HepG2 (cell line): ENCODE measurements around the gene TRPC4. TPM values are rescaled to one million over a fixed set of nuclear protein-coding genes. Genes with fewer than 3 reads are reported as not detected.

Experiments used
- ATAC-seq: fragments of 200-7000 bp; cut with Tn5 transposase; 3 replicates; pipeline ENCODE4 v1.9.1; 2020; ENCODE audit warnings: mild to moderate bottlenecking, moderate library complexity
- BruUV-seq: library from RNA; stranded (reverse); fragments of 400-500 nt; replicated peaks from 2 replicates; lab custom pipeline; 2021; lab: Mats Ljungman, UMichigan
- CTCF ChIA-PET: fragments of 300-600 bp; formaldehyde crosslinking; extraction: SDS; loops from one replicate; lab custom pipeline; 2021; ENCODE audit warnings: low total read pairs, inconsistent platforms, low intra/inter-chr PET ratio; lab: Yijun Ruan, JAX
- POLR2A ChIA-PET: fragments of 350-600 bp; sonication (Branson Sonifier 250); formaldehyde crosslinking; loops from one replicate; lab custom pipeline; 2020; ENCODE audit warnings: antibody characterized with exemption, inconsistent platforms; lab: Yijun Ruan, JAX
- DNase-seq: peaks from one replicate; pipeline ENCODE4 v3.0.0-alpha.2; 2015; ENCODE audit warnings: low spot score
- FAIRE-seq: peaks from 3 replicates; lab custom pipeline; 2011; peaks lifted over from hg19 to GRCh38; lab: Jason Lieb, UNC
- H2AFZ ChIP-seq: one replicate; pipeline ENCODE4 v1.6.1; 2011; ENCODE audit warnings: low read length, inconsistent platforms
- H3K27ac ChIP-seq: fragments of 300-600 bp; 3 replicates; pipeline ENCODE4 v1.8.0; 2011; ENCODE audit warnings: mixed run types, mild to moderate bottlenecking, mixed read lengths, low read length, inconsistent platforms; ENCODE audit not compliant: insufficient read depth; ENCODE audit errors: extremely low read length
- H3K27me3 ChIP-seq, 2 experiments: fragments of 200-600 bp in 1 of 2; 2 replicates in 1 of 2; 3 replicates in 1 of 2; pipeline versions ENCODE4 v1.6.0 to v1.8.0; 2011; ENCODE audit warnings: low read length in 2 of 2, mild to moderate bottlenecking in 2 of 2, moderate library complexity in 2 of 2, inconsistent platforms in 1 of 2; ENCODE audit not compliant: insufficient read depth in 2 of 2, control insufficient read depth in 1 of 2
- H3K36me3 ChIP-seq, 2 experiments: fragments of 200-600 bp in 1 of 2; replicated peaks in 1 of 2; 2 replicates in 1 of 2; 3 replicates in 1 of 2; pipeline versions ENCODE4 v1.5.1 to v1.8.0; 2011; ENCODE audit warnings: low read length in 2 of 2, inconsistent platforms in 1 of 2; ENCODE audit not compliant: insufficient read depth in 2 of 2, control insufficient read depth in 1 of 2
- H3K4me1 ChIP-seq: 2 replicates; pipeline ENCODE4 v1.5.1; 2012; ENCODE audit warnings: low read length, inconsistent platforms; ENCODE audit not compliant: insufficient read depth
- H3K4me2 ChIP-seq: 2 replicates; pipeline ENCODE4 v1.6.0; 2011; ENCODE audit warnings: low read depth, low read length, inconsistent platforms
- H3K4me3 ChIP-seq, 3 experiments: fragments of 200-600 bp in 1 of 3; sonication (generic), shearing (Covaris generic) in 1 of 3; replicated peaks in 1 of 3; 2 replicates each; pipeline ENCODE4 v1.5.1; 2011 to 2016; ENCODE audit warnings: low read length in 3 of 3, inconsistent platforms in 2 of 3, low read depth in 2 of 3, mild to moderate bottlenecking in 2 of 3, control low read depth in 1 of 3, mixed read lengths in 1 of 3; ENCODE audit not compliant: insufficient read depth in 1 of 3
- H3K79me2 ChIP-seq: one replicate; pipeline ENCODE4 v1.6.1; 2011; ENCODE audit warnings: low read length, inconsistent platforms; ENCODE audit not compliant: insufficient read depth
- H3K9ac ChIP-seq: 2 replicates; pipeline ENCODE4 v1.6.0; 2011; ENCODE audit warnings: mild to moderate bottlenecking, low read depth, low read length, inconsistent platforms; ENCODE audit not compliant: insufficient read depth
- H3K9me3 ChIP-seq: 2 replicates; pipeline ENCODE4 v1.5.1; 2012; ENCODE audit warnings: mild to moderate bottlenecking, low read length
- H4K20me1 ChIP-seq: 2 replicates; pipeline ENCODE4 v1.6.0; 2011; ENCODE audit warnings: inconsistent platforms, mild to moderate bottlenecking, low read length, moderate library complexity; ENCODE audit not compliant: insufficient read depth
- FOSL2 ChIP-seq: sonication (generic); formaldehyde crosslinking; IDR thresholded peaks from 2 replicates; pipeline ENCODE4 v1.4.0; 2020; ENCODE audit warnings: missing genetic modification reagents
- FOXA1 ChIP-seq, 2 experiments: fragments of 450-650 bp in 1 of 2; sonication (generic) in 1 of 2; formaldehyde crosslinking in 1 of 2; IDR thresholded peaks; 2 replicates each; pipeline versions ENCODE4 v1.4.0 to v1.6.1; 2016 to 2020; ENCODE audit warnings: missing genetic modification reagents in 1 of 2
- FOXA3 ChIP-seq: IDR thresholded peaks from 2 replicates; pipeline ENCODE4 v1.6.1; 2016; ENCODE audit warnings: missing genetic modification reagents, missing compliant biosample characterization
- MXD4 ChIP-seq: IDR thresholded peaks from 2 replicates; pipeline ENCODE4 v1.6.1; 2016; ENCODE audit warnings: mild to moderate bottlenecking, missing biosample characterization, missing genetic modification reagents
- NAIF1 ChIP-seq: sonication (generic); formaldehyde crosslinking; IDR thresholded peaks from 2 replicates; pipeline ENCODE4 v1.5.0; 2020; ENCODE audit warnings: mild to moderate bottlenecking, missing genetic modification reagents, borderline replicate concordance
- ZBTB38 ChIP-seq: sonication (generic); formaldehyde crosslinking; IDR thresholded peaks from 2 replicates; pipeline ENCODE4 v1.5.1; 2020; ENCODE audit warnings: mild to moderate bottlenecking, missing genetic modification reagents
- ZNF878 ChIP-seq: sonication (generic); formaldehyde crosslinking; IDR thresholded peaks from 2 replicates; pipeline ENCODE4 v1.8.1; 2023; ENCODE audit warnings: mild to moderate bottlenecking, missing genetic modification reagents, moderate library complexity
- WGBS: methylation state at CpG from one replicate; pipeline ENCODE4 v1.1.6; 2017; ENCODE audit warnings: low lambda C conversion rate; 5-methylcytosine and 5-hydroxymethylcytosine counted together
- in situ Hi-C: cut with HindIII; loops from 2 replicates; pipeline ENCODE4 v1.10.0; 2017; ENCODE audit warnings: low pct_unique_long_range_greater_than_20kb; ENCODE audit not compliant: extremely low pct_ligation_motif_present
- intact Hi-C: fragments of 100-400 bp; cut with micrococcal nuclease; formaldehyde crosslinking; loops from one replicate; pipeline ENCODE4 v1.10.0; 2022; ENCODE audit not compliant: unreplicated experiment
- polyA plus RNA-seq, 8 experiments: library from polyadenylated mRNA; depleted of rRNA in 3 of 8; stranded (reverse) in 7 of 8; unstranded in 1 of 8; fragments of >200 nt; fragmentation: Illumina TruSeq in 4 of 8; extraction: Trizol in 4 of 8; gene quantifications; 2 replicates each; pipeline versions ENCODE4 v1.2.1 to v1.2.3, GENCODE V29; 2011 to 2016; ENCODE audit warnings: low read depth in 4 of 8, missing spikeins in 1 of 8, mixed read lengths in 1 of 8; ENCODE audit not compliant: insufficient read depth in 1 of 8
- total RNA-seq, 5 experiments: library from RNA; depleted of rRNA; stranded (reverse); fragments of >200 nt; fragmentation: Illumina TruSeq; extraction: Trizol; gene quantifications; 2 replicates each; pipeline ENCODE4 v1.2.3, GENCODE V29; 2016; ENCODE audit warnings: low read depth in 1 of 5
- TF ChIP-seq, protein P1 (sequence below): IDR thresholded peaks from 2 replicates; pipeline ENCODE4 v1.6.1; 2016; ENCODE audit warnings: mild to moderate bottlenecking, missing biosample characterization, missing genetic modification reagents
- TF ChIP-seq, protein P2 (sequence below), 2 experiments: fragments of 450-650 bp in 1 of 2; sonication (generic) in 1 of 2; formaldehyde crosslinking in 1 of 2; IDR thresholded peaks; 2 replicates each; pipeline versions ENCODE4 v1.6.1 to v1.8.0; 2016 to 2022; ENCODE audit warnings: antibody characterized with exemption in 1 of 2, mild to moderate bottlenecking in 1 of 2, missing genetic modification reagents in 1 of 2

TRPC4 gene
- total and polyA plus RNA-seq, 2 of the 13 experiments (the other 11 are each of a cell fraction or from before 2014, with no cell fraction given), result not detected

- ATAC-seq (no peak), DNase-seq (no peak), FAIRE-seq (no peak)
- TF ChIP-seq FOSL2 (CRISPR knock-in tag), result no peak
- TF ChIP-seq ZBTB38, result no peak
- TF ChIP-seq NAIF1 (CRISPR knock-in tag), result no peak
- TF ChIP-seq, protein P1, sequence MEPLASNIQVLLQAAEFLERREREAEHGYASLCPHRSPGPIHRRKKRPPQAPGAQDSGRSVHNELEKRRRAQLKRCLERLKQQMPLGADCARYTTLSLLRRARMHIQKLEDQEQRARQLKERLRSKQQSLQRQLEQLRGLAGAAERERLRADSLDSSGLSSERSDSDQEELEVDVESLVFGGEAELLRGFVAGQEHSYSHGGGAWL, result no peak
- no peak for TF ChIP-seq FOXA1 (IDR thresholded peaks at IDR 0.05)
- no peak for TF ChIP-seq FOXA1 (CRISPR knock-in tag; IDR thresholded peaks at IDR 0.05)
- no peak for TF ChIP-seq FOXA3
- TF ChIP-seq MXD4 (CRISPR knock-in tag), result no peak
- no peak for TF ChIP-seq ZNF878 (CRISPR knock-in tag)
- TF ChIP-seq, protein P2, sequence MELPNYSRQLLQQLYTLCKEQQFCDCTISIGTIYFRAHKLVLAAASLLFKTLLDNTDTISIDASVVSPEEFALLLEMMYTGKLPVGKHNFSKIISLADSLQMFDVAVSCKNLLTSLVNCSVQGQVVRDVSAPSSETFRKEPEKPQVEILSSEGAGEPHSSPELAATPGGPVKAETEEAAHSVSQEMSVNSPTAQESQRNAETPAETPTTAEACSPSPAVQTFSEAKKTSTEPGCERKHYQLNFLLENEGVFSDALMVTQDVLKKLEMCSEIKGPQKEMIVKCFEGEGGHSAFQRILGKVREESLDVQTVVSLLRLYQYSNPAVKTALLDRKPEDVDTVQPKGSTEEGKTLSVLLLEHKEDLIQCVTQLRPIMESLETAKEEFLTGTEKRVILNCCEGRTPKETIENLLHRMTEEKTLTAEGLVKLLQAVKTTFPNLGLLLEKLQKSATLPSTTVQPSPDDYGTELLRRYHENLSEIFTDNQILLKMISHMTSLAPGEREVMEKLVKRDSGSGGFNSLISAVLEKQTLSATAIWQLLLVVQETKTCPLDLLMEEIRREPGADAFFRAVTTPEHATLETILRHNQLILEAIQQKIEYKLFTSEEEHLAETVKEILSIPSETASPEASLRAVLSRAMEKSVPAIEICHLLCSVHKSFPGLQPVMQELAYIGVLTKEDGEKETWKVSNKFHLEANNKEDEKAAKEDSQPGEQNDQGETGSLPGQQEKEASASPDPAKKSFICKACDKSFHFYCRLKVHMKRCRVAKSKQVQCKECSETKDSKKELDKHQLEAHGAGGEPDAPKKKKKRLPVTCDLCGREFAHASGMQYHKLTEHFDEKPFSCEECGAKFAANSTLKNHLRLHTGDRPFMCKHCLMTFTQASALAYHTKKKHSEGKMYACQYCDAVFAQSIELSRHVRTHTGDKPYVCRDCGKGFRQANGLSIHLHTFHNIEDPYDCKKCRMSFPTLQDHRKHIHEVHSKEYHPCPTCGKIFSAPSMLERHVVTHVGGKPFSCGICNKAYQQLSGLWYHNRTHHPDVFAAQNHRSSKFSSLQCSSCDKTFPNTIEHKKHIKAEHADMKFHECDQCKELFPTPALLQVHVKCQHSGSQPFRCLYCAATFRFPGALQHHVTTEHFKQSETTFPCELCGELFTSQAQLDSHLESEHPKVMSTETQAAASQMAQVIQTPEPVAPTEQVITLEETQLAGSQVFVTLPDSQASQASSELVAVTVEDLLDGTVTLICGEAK (IDR thresholded peaks at IDR 0.05), result no peak
- TF ChIP-seq, protein P2 (CRISPR knock-in tag; IDR thresholded peaks at IDR 0.05), result no peak
- WGBS, result 0% methylated on average over 2 of the region's 2 CpGs
- H3K4me1 ChIP-seq, result no peaks in the 10 kb centered on the region
- no peaks in the 10 kb centered on the region for H3K79me2 ChIP-seq
- no peaks in the 10 kb centered on the region for H3K9me3 ChIP-seq
- no peak overlapping the region for H2AFZ ChIP-seq
- in situ Hi-C loops, result no loop called here
- CTCF ChIA-PET, result no interaction called here
- H3K27ac ChIP-seq, result no peak overlapping the region
- POLR2A ChIA-PET, result no interaction called here
- intact Hi-C loops, result no loop called here
- no peaks in the 10 kb centered on the region for H3K27me3 ChIP-seq
- no peaks in the 10 kb centered on the region for H4K20me1 ChIP-seq
- no peak overlapping the region for H3K4me3 ChIP-seq
- H3K36me3 ChIP-seq, result no peaks in the 10 kb centered on the region
- BruUV-seq, result no TSS peak
- H3K9ac ChIP-seq, result no peak overlapping the region
- H3K4me2 ChIP-seq, result no peak overlapping the region
Measured at GRCh38 chr13:37615276-37615675, 254.3 kb downstream of the TRPC4 start.
